HEK293 (cell line): ENCODE data around the gene DIO1.

ENCODE experiments used
- CTCF ChIA-PET: fragments of 350-600 bp; formaldehyde crosslinking; extraction: SDS; loops from one replicate; lab custom pipeline; 2021; ENCODE audit warnings: antibody characterized with exemption; lab: Yijun Ruan, JAX
- POLR2A ChIA-PET: fragments of 300-600 bp; formaldehyde crosslinking; extraction: SDS; loops from one replicate; lab custom pipeline; 2020; ENCODE audit warnings: antibody characterized with exemption, inconsistent platforms; lab: Yijun Ruan, JAX
- H3K27ac ChIP-seq: fragments of 200-500 bp; sonication (Bioruptor generic); 2 replicates; pipeline ENCODE4 v1.5.1; 2014; ENCODE audit warnings: low read depth, low read length, control low read depth, inconsistent platforms; ENCODE audit errors: extremely low read depth
- H3K36me3 ChIP-seq, 2 experiments: fragments of 200-500 bp in 1 of 2; sonication (Bioruptor generic) in 1 of 2; 1 replicate in 1 of 2; 2 replicates in 1 of 2; pipeline ENCODE4 v1.5.1; 2014 to 2017; ENCODE audit warnings: inconsistent platforms in 2 of 2, low read length in 2 of 2; ENCODE audit not compliant: control insufficient read depth in 2 of 2, insufficient read depth in 1 of 2
- H3K4me1 ChIP-seq: fragments of 200-500 bp; sonication (Bioruptor generic); 2 replicates; pipeline ENCODE4 v1.5.1; 2014; ENCODE audit warnings: mild to moderate bottlenecking, low read length, inconsistent platforms; ENCODE audit not compliant: control insufficient read depth, insufficient read depth
- H3K4me3 ChIP-seq: 2 replicates; pipeline ENCODE4 v1.5.1; 2011; ENCODE audit warnings: low read depth, mild to moderate bottlenecking, control low read depth, low read length, moderate library complexity
- H3K9me3 ChIP-seq: fragments of 200-500 bp; sonication (Bioruptor generic); 2 replicates; pipeline ENCODE4 v1.5.1; 2014; ENCODE audit warnings: low read depth, low read length, inconsistent platforms; ENCODE audit not compliant: control insufficient read depth, insufficient read depth
- INSM2 ChIP-seq: fragments of 450-650 bp; formaldehyde crosslinking; IDR thresholded peaks from 2 replicates; pipeline ENCODE4 v1.5.1; 2016; ENCODE audit warnings: missing biosample characterization, missing genetic modification characterization
- MYNN ChIP-seq: fragments of 450-650 bp; formaldehyde crosslinking; IDR thresholded peaks from 2 replicates; pipeline ENCODE4 v1.5.1; 2016; ENCODE audit warnings: missing biosample characterization, missing genetic modification characterization, borderline replicate concordance
- OVOL3 ChIP-seq: fragments of 450-650 bp; formaldehyde crosslinking; IDR thresholded peaks from 2 replicates; pipeline ENCODE4 v1.5.1; 2016; ENCODE audit warnings: missing biosample characterization, missing genetic modification characterization
- PATZ1 ChIP-seq: fragments of 450-650 bp; formaldehyde crosslinking; IDR thresholded peaks from 2 replicates; pipeline ENCODE4 v1.5.1; 2016; ENCODE audit warnings: missing biosample characterization, missing genetic modification characterization
- SP2 ChIP-seq: fragments of 450-650 bp; formaldehyde crosslinking; IDR thresholded peaks from 2 replicates; pipeline ENCODE4 v1.5.1; 2016; ENCODE audit warnings: missing biosample characterization, missing genetic modification characterization
- TRIM28 ChIP-seq: IDR thresholded peaks from 2 replicates; pipeline ENCODE4 v1.6.1; 2011; ENCODE audit warnings: low read length, control low read depth, borderline replicate concordance
- ZIC2 ChIP-seq: fragments of 450-650 bp; formaldehyde crosslinking; IDR thresholded peaks from 2 replicates; pipeline ENCODE4 v1.5.1; 2016; ENCODE audit warnings: missing biosample characterization, missing genetic modification characterization
- ZNF10 ChIP-seq: fragments of 450-650 bp; formaldehyde crosslinking; IDR thresholded peaks from 2 replicates; pipeline ENCODE4 v1.5.1; 2017; ENCODE audit warnings: missing biosample characterization, missing genetic modification characterization
- ZNF114 ChIP-seq: fragments of 450-650 bp; formaldehyde crosslinking; IDR thresholded peaks from 2 replicates; pipeline ENCODE4 v1.5.0; 2017; ENCODE audit warnings: missing biosample characterization, missing genetic modification characterization
- ZNF157 ChIP-seq: fragments of 450-650 bp; formaldehyde crosslinking; IDR thresholded peaks from 2 replicates; pipeline ENCODE4 v1.5.1; 2016; ENCODE audit warnings: missing biosample characterization, missing genetic modification characterization
- ZNF18 ChIP-seq: fragments of 450-650 bp; formaldehyde crosslinking; IDR thresholded peaks from 2 replicates; pipeline ENCODE4 v1.5.1; 2016; ENCODE audit warnings: missing biosample characterization, missing genetic modification characterization
- ZNF221 ChIP-seq: fragments of 450-650 bp; formaldehyde crosslinking; IDR thresholded peaks from 2 replicates; pipeline ENCODE4 v1.5.1; 2017; ENCODE audit warnings: missing biosample characterization, missing genetic modification characterization, borderline replicate concordance
- ZNF350 ChIP-seq: fragments of 450-650 bp; formaldehyde crosslinking; IDR thresholded peaks from 2 replicates; pipeline ENCODE4 v1.5.0; 2017; ENCODE audit warnings: missing biosample characterization, mild to moderate bottlenecking, missing genetic modification characterization
- ZNF426 ChIP-seq: fragments of 450-650 bp; formaldehyde crosslinking; IDR thresholded peaks from 2 replicates; pipeline ENCODE4 v1.5.1; 2017; ENCODE audit warnings: missing biosample characterization, missing genetic modification characterization, mild to moderate bottlenecking, inconsistent platforms, moderate library complexity
- ZNF626 ChIP-seq: fragments of 450-650 bp; sonication (Bioruptor Pico); formaldehyde crosslinking; IDR thresholded peaks from 2 replicates; pipeline ENCODE4 v1.5.1; 2018; ENCODE audit warnings: missing biosample characterization, missing genetic modification characterization, inconsistent platforms
- ZNF645 ChIP-seq: fragments of 450-650 bp; formaldehyde crosslinking; IDR thresholded peaks from 2 replicates; pipeline ENCODE4; 2016; ENCODE audit warnings: missing biosample characterization, missing genetic modification characterization
- ZNF704 ChIP-seq: fragments of 450-650 bp; formaldehyde crosslinking; IDR thresholded peaks from 2 replicates; pipeline ENCODE4 v1.5.1; 2016; ENCODE audit warnings: missing biosample characterization, missing genetic modification characterization
- ZNF747 ChIP-seq: fragments of 450-650 bp; formaldehyde crosslinking; IDR thresholded peaks from 2 replicates; pipeline ENCODE4 v1.5.1; 2016; ENCODE audit warnings: missing biosample characterization, missing genetic modification characterization
- ZNF830 ChIP-seq: fragments of 450-650 bp; IDR thresholded peaks from 2 replicates; pipeline ENCODE4 v1.5.0; 2018; ENCODE audit warnings: missing biosample characterization, missing genetic modification characterization, low read depth, mild to moderate bottlenecking, moderate library complexity
- ZSCAN30 ChIP-seq: fragments of 450-650 bp; IDR thresholded peaks from 2 replicates; pipeline ENCODE4 v1.5.1; 2018; ENCODE audit warnings: missing biosample characterization, mild to moderate bottlenecking, missing genetic modification characterization, moderate library complexity

The DIO1 gene

GRCh38 chr1:53891018-53891417 lies 3.0 kb upstream of the DIO1 start:
- POLR2A ChIA-PET, result no interaction called here
- Histone ChIP-seq H3K27ac (no peak overlapping the region), H3K4me3 (no peak overlapping the region), H3K9me3 (no peaks in the 10 kb centered on the region), H3K4me1 (no peaks in the 10 kb centered on the region), H3K36me3 (peaks cover 0 to 20% of the 10 kb centered on the region in 2 experiments; a peak in 1 of 3 replicates)
- no peak for TF ChIP-seq ZNF747 (tag by site-specific recombination)
- TF ChIP-seq ZIC2 (tag by site-specific recombination), result no peak
- no peak for TF ChIP-seq ZNF626
- TF ChIP-seq OVOL3 (tag by site-specific recombination), result no peak
- TF ChIP-seq ZNF18 (tag by site-specific recombination), result no peak
- no peak for TF ChIP-seq ZNF10 (tag by site-specific recombination)
- TF ChIP-seq ZSCAN30 (tag by site-specific recombination), result no peak
- no peak for TF ChIP-seq TRIM28
- TF ChIP-seq ZNF157, result no peak
- TF ChIP-seq PATZ1 (tag by site-specific recombination), result no peak
- TF ChIP-seq ZNF704 (tag by site-specific recombination), result no peak
- TF ChIP-seq ZNF350 (tag by site-specific recombination), result no peak
- no peak for TF ChIP-seq ZNF645 (tag by site-specific recombination)
- no peak for TF ChIP-seq INSM2 (tag by site-specific recombination)
- TF ChIP-seq MYNN (tag by site-specific recombination), result no peak
- TF ChIP-seq ZNF830 (tag by site-specific recombination), result no peak
- TF ChIP-seq ZNF426 (tag by site-specific recombination), result no peak
- no peak for TF ChIP-seq SP2
- TF ChIP-seq ZNF114 (tag by site-specific recombination), result no peak
- no peak for TF ChIP-seq ZNF221 (tag by site-specific recombination)
- CTCF ChIA-PET, result interaction anchor here (1.3 kb wide), 1 partner anchor 69 kb away, joined by 3 read pairs; no protein-coding TSS in a partner anchor
